H9 (cell line): Measurements from ENCODE around the gene SLC18B1. TPM values are rescaled to one million over a fixed set of nuclear protein-coding genes. Genes with fewer than 3 reads are reported as not detected.

ENCODE experiments used
- DNase-seq: peaks from one replicate; pipeline ENCODE4 v3.0.0-alpha.2; 2017
- H2AFZ ChIP-seq: one replicate; pipeline ENCODE4 v1.6.1; 2013; ENCODE audit warnings: mild to moderate bottlenecking, low read length, control low read depth, moderate library complexity
- H2AK5ac ChIP-seq: 2 replicates; pipeline ENCODE4 v1.6.1; 2013; ENCODE audit warnings: low read length, control low read depth, mixed read lengths; ENCODE audit not compliant: insufficient read length
- H2BK120ac ChIP-seq: one replicate; pipeline ENCODE4 v1.6.1; 2013; ENCODE audit warnings: low read depth, mild to moderate bottlenecking, low read length, control low read depth, inconsistent platforms; ENCODE audit not compliant: poor library complexity, severe bottlenecking
- H2BK12ac ChIP-seq: 2 replicates; pipeline ENCODE4 v1.6.1; 2013; ENCODE audit warnings: low read length, control low read depth, mixed read lengths, low read depth; ENCODE audit not compliant: insufficient read length
- H2BK15ac ChIP-seq: 2 replicates; pipeline ENCODE4 v1.6.1; 2013; ENCODE audit warnings: low read depth, low read length, control low read depth
- H2BK20ac ChIP-seq: one replicate; pipeline ENCODE4 v1.6.1; 2013; ENCODE audit warnings: low read depth, mild to moderate bottlenecking, low read length, control low read depth, inconsistent platforms; ENCODE audit not compliant: poor library complexity, severe bottlenecking
- H2BK5ac ChIP-seq: 2 replicates; pipeline ENCODE4 v1.6.1; 2013; ENCODE audit warnings: low read length, control low read depth, mixed read lengths; ENCODE audit not compliant: insufficient read length
- H3K14ac ChIP-seq: 2 replicates; pipeline ENCODE4 v1.6.1; 2013; ENCODE audit warnings: low read length, control low read depth; ENCODE audit not compliant: insufficient read depth
- H3K18ac ChIP-seq: 2 replicates; pipeline ENCODE4 v1.6.1; 2013; ENCODE audit warnings: low read depth, mild to moderate bottlenecking, mixed read lengths, low read length, control low read depth; ENCODE audit not compliant: insufficient read length
- H3K23ac ChIP-seq: 2 replicates; pipeline ENCODE4 v1.6.1; 2013; ENCODE audit warnings: low read length, control low read depth, mixed read lengths, low read depth; ENCODE audit not compliant: insufficient read length
- H3K23me2 ChIP-seq: 2 replicates; pipeline ENCODE4 v1.6.1; 2013; ENCODE audit warnings: low read depth, mild to moderate bottlenecking, mixed read lengths, low read length, control low read depth; ENCODE audit not compliant: insufficient read length, poor library complexity, severe bottlenecking
- H3K27ac ChIP-seq: 2 replicates; pipeline ENCODE4 v1.5.1; 2013; ENCODE audit warnings: low read length, control low read depth, mixed read lengths, low read depth; ENCODE audit not compliant: insufficient read length
- H3K27me3 ChIP-seq: 2 replicates; pipeline ENCODE4 v1.6.1; 2013; ENCODE audit warnings: low read length, control low read depth, inconsistent platforms; ENCODE audit not compliant: insufficient read depth
- H3K4ac ChIP-seq: 2 replicates; pipeline ENCODE4 v1.6.1; 2013; ENCODE audit warnings: low read depth, mild to moderate bottlenecking, control low read depth, inconsistent platforms, low read length, moderate library complexity
- H3K4me1 ChIP-seq: 2 replicates; pipeline ENCODE4 v1.6.1; 2013; ENCODE audit warnings: low read length, control low read depth, inconsistent platforms; ENCODE audit not compliant: insufficient read depth
- H3K4me2 ChIP-seq: 2 replicates; pipeline ENCODE4 v1.6.1; 2013; ENCODE audit warnings: low read length, control low read depth, mixed read lengths; ENCODE audit not compliant: insufficient read length, insufficient read depth
- H3K56ac ChIP-seq: 2 replicates; pipeline ENCODE4 v1.6.1; 2013; ENCODE audit warnings: low read depth, mild to moderate bottlenecking, mixed read lengths, low read length, control low read depth; ENCODE audit not compliant: insufficient read length
- H3K79me1 ChIP-seq: 2 replicates; pipeline ENCODE4 v1.6.1; 2013; ENCODE audit warnings: low read depth, mild to moderate bottlenecking, moderate library complexity, low read length, control low read depth, inconsistent platforms; ENCODE audit not compliant: insufficient read depth, poor library complexity, severe bottlenecking
- H3K79me2 ChIP-seq: 2 replicates; pipeline ENCODE4 v1.6.1; 2013; ENCODE audit warnings: low read length, control low read depth, inconsistent platforms; ENCODE audit not compliant: insufficient read depth
- H3K9ac ChIP-seq: 2 replicates; pipeline ENCODE4 v1.6.1; 2013; ENCODE audit warnings: low read length, control low read depth, mixed read lengths; ENCODE audit not compliant: insufficient read length; ENCODE audit errors: extremely low read depth
- H3K9me3 ChIP-seq: one replicate; pipeline ENCODE4 v1.6.1; 2013; ENCODE audit warnings: low read depth, low read length, inconsistent platforms; ENCODE audit not compliant: control insufficient read depth
- H3T11ph ChIP-seq: one replicate; pipeline ENCODE4 v1.6.1; 2013; ENCODE audit warnings: mild to moderate bottlenecking, low read length, control low read depth, inconsistent platforms
- H4K20me1 ChIP-seq: one replicate; pipeline ENCODE4 v1.6.1; 2013; ENCODE audit not compliant: control insufficient read depth, insufficient read length, insufficient read depth
- H4K5ac ChIP-seq: 2 replicates; pipeline ENCODE4 v1.6.1; 2013; ENCODE audit warnings: low read depth, mild to moderate bottlenecking, mixed read lengths, low read length, control low read depth; ENCODE audit not compliant: insufficient read length
- H4K8ac ChIP-seq: replicated peaks from 2 replicates; pipeline ENCODE4 v1.6.1; 2013; ENCODE audit warnings: low read length, control low read depth, mixed read lengths, low read depth; ENCODE audit not compliant: insufficient read length
- H4K91ac ChIP-seq: 2 replicates; pipeline ENCODE4 v1.6.1; 2013; ENCODE audit warnings: low read depth, mild to moderate bottlenecking, moderate library complexity, mixed read lengths, low read length, control low read depth; ENCODE audit not compliant: insufficient read length
- H3K27ac Mint-ChIP-seq, 3 experiments: 2 replicates in 2 of 3; 3 replicates in 1 of 3; pipeline ENCODE4 v1.8.0; 2020 to 2021; ENCODE audit warnings: mixed read lengths in 3 of 3, mild to moderate bottlenecking in 1 of 3, moderate library complexity in 1 of 3
- H3K27me3 Mint-ChIP-seq: 2 replicates; pipeline ENCODE4 v1.8.0; 2021; ENCODE audit warnings: low read depth, mild to moderate bottlenecking, moderate library complexity, mixed read lengths
- H3K36me3 Mint-ChIP-seq, 3 experiments: 2 replicates in 2 of 3; 3 replicates in 1 of 3; pipeline ENCODE4 v1.8.0; 2020 to 2021; ENCODE audit warnings: low read depth in 3 of 3, mixed read lengths in 3 of 3; ENCODE audit not compliant: insufficient read depth in 1 of 3
- H3K4me1 Mint-ChIP-seq, 2 experiments: 2 replicates each; pipeline ENCODE4 v1.8.0; 2020; ENCODE audit warnings: mixed read lengths in 2 of 2
- H3K4me3 Mint-ChIP-seq, 2 experiments: 2 replicates in 1 of 2; 3 replicates in 1 of 2; pipeline ENCODE4 v1.8.0; 2020 to 2021; ENCODE audit warnings: mild to moderate bottlenecking in 2 of 2, mixed read lengths in 2 of 2, moderate library complexity in 1 of 2
- H3K9me3 Mint-ChIP-seq, 2 experiments: 2 replicates in 1 of 2; 3 replicates in 1 of 2; pipeline ENCODE4 v1.8.0; 2020; ENCODE audit warnings: mild to moderate bottlenecking in 2 of 2, mixed read lengths in 2 of 2, moderate library complexity in 1 of 2
- CTCF ChIP-seq: fragments of 200-600 bp; sonication (generic); conservative IDR thresholded peaks from 3 replicates; pipeline ENCODE4 v1.8.0; 2021; ENCODE audit warnings: antibody characterized with exemption, mild to moderate bottlenecking
- WGBS: extraction: QIAGEN DNeasy Blood & Tissue Kit; methylation state at CpG from one replicate; pipeline ENCODE4 v1.1.7; 2013; ENCODE audit warnings: missing lambda C conversion rate, low lambda C conversion rate, mixed read lengths; ENCODE audit not compliant: insufficient read length; ENCODE audit errors: extremely low coverage; 5-methylcytosine and 5-hydroxymethylcytosine counted together
- total RNA-seq: library from RNA; stranded (reverse); gene quantifications from 2 replicates; pipeline ENCODE4 v1.2.1, GENCODE V29; 2021

SLC18B1 gene
- total RNA-seq, 1 experiment from 2014 or later = 19.8 TPM

- no peaks in the 10 kb centered on the region; a peak in 1 of 5 replicates for H3K9me3 Mint-ChIP-seq
- WGBS = no CpG with 5 or more reads among the region's 1 CpG
- Histone ChIP-seq H3K79me2 (no peaks in the 10 kb centered on the region), H4K8ac (no peak overlapping the region), H4K20me1 (no peaks in the 10 kb centered on the region), H4K91ac (no peak overlapping the region), H3K79me1 (no peaks in the 10 kb centered on the region), H2BK12ac (no peak overlapping the region), H3K4ac (no peak overlapping the region), H3K18ac (no peak overlapping the region), H3K4me1 (no peaks in the 10 kb centered on the region), H3K14ac (no peak overlapping the region), H2BK20ac (no peak overlapping the region), H3K9ac (no peak overlapping the region), H3K27me3 (no peaks in the 10 kb centered on the region), H3K27ac (no peak overlapping the region), H3K9me3 (no peaks in the 10 kb centered on the region), H2BK120ac (no peak overlapping the region), H3K4me2 (no peak overlapping the region), H2BK5ac (no peak overlapping the region), H2AK5ac (no peak overlapping the region), H3K23me2 (no peaks in the 10 kb centered on the region), H3T11ph (no peak overlapping the region), H4K5ac (no peak overlapping the region), H3K23ac (no peak overlapping the region), H2BK15ac (no peak overlapping the region), H2AFZ (no peak overlapping the region), H3K56ac (no peak overlapping the region)
- no peaks in the 10 kb centered on the region for H3K36me3 Mint-ChIP-seq
- TF ChIP-seq CTCF = no peak
- H3K27me3 Mint-ChIP-seq = no peaks in the 10 kb centered on the region; the same call in none of the 2 replicates
- DNase-seq = no peak
- no peak overlapping the region for H3K27ac Mint-ChIP-seq
- H3K4me1 Mint-ChIP-seq = no peaks in the 10 kb centered on the region
- no peak overlapping the region for H3K4me3 Mint-ChIP-seq
Observed at GRCh38 chr6:132746048-132746447, 52.4 kb downstream of the SLC18B1 start.
